Measurements from ENCODE around the gene CFAP300. TPM values are rescaled to one million over a fixed set of nuclear protein-coding genes. Genes with fewer than 3 reads are reported as not detected.

The CFAP300 gene
- total and polyA plus RNA-seq, 3 experiments from 2014 or later: not detected

DNA sequence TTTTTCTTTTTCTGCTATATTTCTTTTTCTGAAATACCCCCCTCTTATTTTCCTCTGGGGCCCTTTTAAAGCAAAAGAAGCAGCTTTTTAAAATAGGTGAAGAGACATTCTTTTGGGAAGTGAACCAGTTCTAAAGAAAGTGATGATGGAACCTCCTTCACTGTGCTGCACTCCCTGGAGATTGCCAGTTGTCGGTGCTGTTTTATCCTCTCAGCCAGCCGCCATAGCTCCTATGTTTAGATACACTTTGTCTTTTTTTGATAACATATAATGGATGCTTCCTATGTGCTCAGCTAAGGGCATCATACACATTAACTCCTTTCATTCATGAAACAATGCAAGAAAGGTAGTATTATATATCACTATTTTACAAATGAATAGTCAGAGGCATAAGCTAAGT is 14.0 kb downstream of the CFAP300 start:
- H3K27me3 ChIP-seq (ENCODE audit: insufficient read depth, low read length, poor library complexity, severe bottlenecking): no peaks in the 10 kb centered on the region
- no peaks in the 10 kb centered on the region for H3K9me3 ChIP-seq (ENCODE audit: low read length)
- DNase-seq: no peak
- Mint-ChIP-seq H3K27me3 (peaks cover 3 to 31% of the 10 kb centered on the region in 2 donors), H3K9me3 (no peaks in the 10 kb centered on the region), H3K27ac (no peak overlapping the region), H3K4me3 (no peak overlapping the region), H3K36me3 (no peaks in the 10 kb centered on the region), H3K4me1 (no peaks in the 10 kb centered on the region)
- H3K36me3 ChIP-seq (ENCODE audit: insufficient read depth, low read length): no peaks in the 10 kb centered on the region
- no peak overlapping the region for H3K27ac ChIP-seq (ENCODE audit: low read depth, low read length)
- no peaks in the 10 kb centered on the region for H3K4me1 ChIP-seq (ENCODE audit: insufficient read depth, low read length)
- ChIA-PET POLR2A (no interaction called here), CTCF (no interaction called here)
- no peak overlapping the region for H3K4me3 ChIP-seq (ENCODE audit: low read length)

DNA sequence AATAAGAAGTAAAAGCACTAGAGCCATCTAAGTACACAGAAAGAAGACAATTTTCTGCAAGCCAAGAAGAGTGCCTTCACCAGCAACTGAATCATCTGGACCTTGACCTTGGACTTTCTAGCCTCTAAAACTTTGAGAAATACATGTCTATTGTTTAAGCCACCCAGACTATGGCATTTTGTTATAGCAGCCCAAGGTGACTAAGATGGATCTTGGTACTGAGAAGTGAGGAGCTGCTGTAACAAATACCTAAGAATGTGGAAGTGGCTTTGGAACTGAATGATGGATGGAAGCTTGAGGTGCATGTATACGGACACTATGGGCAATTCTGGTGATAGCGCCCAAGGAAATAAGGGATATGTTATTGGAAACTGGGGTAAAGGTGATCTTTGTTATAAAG is 14.9 kb downstream of the CFAP300 start:
- no peak overlapping the region for H3K4me3 Mint-ChIP-seq
- no peaks in the 10 kb centered on the region for H3K36me3 Mint-ChIP-seq
- H3K27ac Mint-ChIP-seq: no peak overlapping the region
- no peaks in the 10 kb centered on the region for H3K9me3 Mint-ChIP-seq
- CTCF ChIA-PET: no interaction called here
- Histone ChIP-seq H3K4me1 (ENCODE audit: insufficient read depth, low read length) (no peaks in the 10 kb centered on the region), H3K27me3 (ENCODE audit: insufficient read depth, low read length, poor library complexity, severe bottlenecking) (no peaks in the 10 kb centered on the region), H3K27ac (ENCODE audit: low read depth, low read length) (no peak overlapping the region), H3K4me3 (ENCODE audit: low read length) (no peak overlapping the region), H3K9me3 (ENCODE audit: low read length) (no peaks in the 10 kb centered on the region), H3K36me3 (ENCODE audit: insufficient read depth, low read length) (no peaks in the 10 kb centered on the region)
- peaks cover 3 to 31% of the 10 kb centered on the region in 2 donors for H3K27me3 Mint-ChIP-seq
- H3K4me1 Mint-ChIP-seq: no peaks in the 10 kb centered on the region
- no peak for DNase-seq
- POLR2A ChIA-PET: no interaction called here

DNA sequence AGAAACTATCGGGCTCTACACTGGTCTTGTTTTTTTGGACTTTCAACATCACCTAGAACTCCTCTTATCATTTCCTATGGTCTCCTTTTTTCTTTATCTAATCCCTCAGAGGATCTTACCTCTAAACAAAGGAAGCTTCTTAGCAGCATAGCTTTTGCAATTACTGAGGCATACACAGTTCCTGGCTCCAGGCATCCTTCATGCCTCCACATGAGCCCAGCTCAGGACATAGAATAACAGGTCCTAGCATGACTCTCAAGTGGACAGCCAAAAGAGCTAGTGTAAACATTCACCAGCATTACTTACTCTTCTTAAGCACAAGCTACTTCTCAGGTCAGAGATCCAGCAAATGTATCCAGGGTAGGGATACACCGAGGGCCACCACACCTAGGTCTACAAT is 17.1 kb downstream of the CFAP300 start:
- ChIA-PET POLR2A (no interaction called here), CTCF (no interaction called here)
- Histone ChIP-seq H3K4me3 (ENCODE audit: low read length) (no peak overlapping the region), H3K9me3 (ENCODE audit: low read length) (no peaks in the 10 kb centered on the region), H3K27me3 (ENCODE audit: insufficient read depth, low read length, poor library complexity, severe bottlenecking) (no peaks in the 10 kb centered on the region), H3K4me1 (ENCODE audit: insufficient read depth, low read length) (no peaks in the 10 kb centered on the region), H3K27ac (ENCODE audit: low read depth, low read length) (no peak overlapping the region), H3K36me3 (ENCODE audit: insufficient read depth, low read length) (no peaks in the 10 kb centered on the region)
- Mint-ChIP-seq H3K27ac (no peak overlapping the region), H3K9me3 (no peaks in the 10 kb centered on the region), H3K4me1 (no peaks in the 10 kb centered on the region), H3K4me3 (no peak overlapping the region), H3K36me3 (no peaks in the 10 kb centered on the region), H3K27me3 (peaks cover under 1 to 23% of the 10 kb centered on the region in 2 donors)
- DNase-seq: no peak

GRCh38 chr11:102070766-102071165 is 23.5 kb downstream of the CFAP300 start:
- H3K36me3 ChIP-seq (ENCODE audit: insufficient read depth, low read length): no peaks in the 10 kb centered on the region
- H3K9me3 Mint-ChIP-seq: peaks cover 13 to 25% (median 23%) of the 10 kb centered on the region in 5 donors
- no peaks in the 10 kb centered on the region for H3K4me1 ChIP-seq (ENCODE audit: insufficient read depth, low read length)
- H3K27ac Mint-ChIP-seq: no peak overlapping the region
- H3K27me3 ChIP-seq (ENCODE audit: insufficient read depth, low read length, poor library complexity, severe bottlenecking): no peaks in the 10 kb centered on the region
- H3K4me1 Mint-ChIP-seq: no peaks in the 10 kb centered on the region
- no peak overlapping the region for H3K27ac ChIP-seq (ENCODE audit: low read depth, low read length)
- H3K27me3 Mint-ChIP-seq: peaks cover 0 to under 1% of the 10 kb centered on the region in 2 donors
- no peak for DNase-seq
- H3K4me3 ChIP-seq (ENCODE audit: low read length): no peak overlapping the region
- POLR2A ChIA-PET: no interaction called here
- H3K9me3 ChIP-seq (ENCODE audit: low read length): peaks cover 8% of the 10 kb centered on the region
- CTCF ChIA-PET: no interaction called here
- no peaks in the 10 kb centered on the region for H3K36me3 Mint-ChIP-seq
- H3K4me3 Mint-ChIP-seq: no peak overlapping the region

DNA sequence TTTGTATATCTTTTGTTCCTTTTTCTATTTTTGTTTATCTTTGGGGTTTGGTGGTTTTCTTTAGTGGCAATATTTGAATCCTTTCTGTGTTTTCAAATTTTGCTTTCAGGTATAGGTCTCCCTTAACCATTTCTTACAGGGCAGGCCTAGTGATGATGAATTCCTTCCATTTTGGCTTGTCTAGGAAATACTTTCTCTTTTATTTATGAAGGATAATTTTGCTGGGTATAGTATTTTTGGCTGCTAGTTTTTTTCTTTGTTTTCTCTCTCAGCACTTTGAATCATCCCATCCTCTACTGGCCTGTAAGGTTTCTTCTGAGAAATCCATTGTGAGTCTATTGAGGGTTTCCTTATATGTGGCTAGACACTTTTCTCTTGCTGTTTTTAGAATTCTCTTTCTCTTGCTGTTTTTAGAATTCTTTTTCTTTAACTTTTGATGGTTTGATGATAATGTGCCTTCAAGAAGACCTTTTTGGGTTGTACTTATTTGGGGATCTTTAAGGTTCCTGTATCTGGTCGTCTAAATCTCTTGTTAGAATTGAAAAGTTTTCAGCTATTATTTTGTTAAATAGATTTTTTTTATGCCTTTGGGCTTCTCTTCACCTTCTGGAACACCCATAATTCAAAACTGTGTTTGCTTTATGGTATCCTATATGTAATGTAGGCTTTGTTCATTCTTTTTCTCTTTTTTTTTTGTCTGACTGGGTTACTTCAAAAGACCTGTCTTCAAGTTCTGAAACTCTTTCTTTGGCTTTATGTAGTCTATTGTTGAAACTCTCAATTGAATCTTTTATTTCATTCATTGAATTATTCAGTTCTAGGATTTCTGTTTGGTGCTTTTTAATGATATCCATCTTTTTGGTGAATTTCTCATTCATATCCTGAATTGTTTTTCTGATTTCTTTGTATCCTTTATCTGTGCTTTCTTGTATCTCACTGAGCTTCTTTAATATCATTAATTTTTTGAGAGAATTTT is 24.5 kb downstream of the CFAP300 start:
- peaks cover 8% of the 10 kb centered on the region for H3K9me3 ChIP-seq (ENCODE audit: low read length)
- no peaks in the 10 kb centered on the region for H3K27me3 ChIP-seq (ENCODE audit: insufficient read depth, low read length, poor library complexity, severe bottlenecking)
- no peak for DNase-seq
- CTCF ChIA-PET: no interaction called here
- Mint-ChIP-seq H3K4me3 (no peak overlapping the region), H3K4me1 (no peaks in the 10 kb centered on the region), H3K9me3 (peaks cover 15 to 25% (median 23%) of the 10 kb centered on the region in 5 donors), H3K27ac (no peak overlapping the region), H3K36me3 (no peaks in the 10 kb centered on the region), H3K27me3 (peaks cover 0 to 5% of the 10 kb centered on the region in 2 donors)
- no peaks in the 10 kb centered on the region for H3K4me1 ChIP-seq (ENCODE audit: insufficient read depth, low read length)
- H3K4me3 ChIP-seq (ENCODE audit: low read length): no peak overlapping the region
- H3K36me3 ChIP-seq (ENCODE audit: insufficient read depth, low read length): no peaks in the 10 kb centered on the region
- POLR2A ChIA-PET: no interaction called here
- H3K27ac ChIP-seq (ENCODE audit: low read depth, low read length): no peak overlapping the region

GRCh38 chr11:102073253-102073652 is 26.0 kb downstream of the CFAP300 start:
- no peak overlapping the region for H3K27ac Mint-ChIP-seq
- CTCF ChIA-PET: no interaction called here
- no peaks in the 10 kb centered on the region for H3K36me3 ChIP-seq (ENCODE audit: insufficient read depth, low read length)

GRCh38 chr11:102079625-102080024 is 32.4 kb downstream of the CFAP300 start:
- Histone ChIP-seq H3K36me3 (ENCODE audit: insufficient read depth, low read length) (no peaks in the 10 kb centered on the region), H3K4me1 (ENCODE audit: insufficient read depth, low read length) (no peaks in the 10 kb centered on the region), H3K27ac (ENCODE audit: low read depth, low read length) (no peak overlapping the region), H3K4me3 (ENCODE audit: low read length) (no peak overlapping the region), H3K9me3 (ENCODE audit: low read length) (no peaks in the 10 kb centered on the region), H3K27me3 (ENCODE audit: insufficient read depth, low read length, poor library complexity, severe bottlenecking) (no peaks in the 10 kb centered on the region)
- Mint-ChIP-seq H3K9me3 (peaks cover 0 to 4% (median 0%) of the 10 kb centered on the region in 5 donors), H3K4me1 (no peaks in the 10 kb centered on the region), H3K36me3 (peaks cover 0 to 1% (median 0%) of the 10 kb centered on the region in 3 donors), H3K27ac (no peak overlapping the region), H3K27me3 (peaks cover 0 to 20% of the 10 kb centered on the region in 2 donors), H3K4me3 (no peak overlapping the region)
- DNase-seq: no peak
- ChIA-PET POLR2A (no interaction called here), CTCF (no interaction called here)

More at GRCh38 chr11:102073253-102073652, 26.0 kb downstream of the CFAP300 start:
- Histone ChIP-seq H3K9me3 (ENCODE audit: low read length) (peaks cover 8% of the 10 kb centered on the region), H3K4me1 (ENCODE audit: insufficient read depth, low read length) (no peaks in the 10 kb centered on the region), H3K4me3 (ENCODE audit: low read length) (no peak overlapping the region), H3K27ac (ENCODE audit: low read depth, low read length) (no peak overlapping the region), H3K27me3 (ENCODE audit: insufficient read depth, low read length, poor library complexity, severe bottlenecking) (no peaks in the 10 kb centered on the region)
- Mint-ChIP-seq H3K36me3 (no peaks in the 10 kb centered on the region), H3K9me3 (peaks cover 17 to 25% (median 23%) of the 10 kb centered on the region in 5 donors), H3K4me1 (no peaks in the 10 kb centered on the region), H3K4me3 (no peak overlapping the region), H3K27me3 (peaks cover 0 to 10% of the 10 kb centered on the region in 2 donors)
- DNase-seq: no peak
- POLR2A ChIA-PET: no interaction called here

GRCh38 chr11:102081313-102081712 is 34.1 kb downstream of the CFAP300 start:
- Mint-ChIP-seq H3K27me3 (peaks cover 0 to 18% of the 10 kb centered on the region in 2 donors), H3K4me1 (no peaks in the 10 kb centered on the region), H3K36me3 (peaks cover 0 to 4% (median 0%) of the 10 kb centered on the region in 3 donors), H3K9me3 (peaks cover 0 to 2% (median 0%) of the 10 kb centered on the region in 5 donors), H3K4me3 (no peak overlapping the region), H3K27ac (no peak overlapping the region)
- ChIA-PET POLR2A (no interaction called here), CTCF (no interaction called here)
- no peaks in the 10 kb centered on the region for H3K27me3 ChIP-seq (ENCODE audit: insufficient read depth, low read length, poor library complexity, severe bottlenecking)
- H3K4me1 ChIP-seq (ENCODE audit: insufficient read depth, low read length): no peaks in the 10 kb centered on the region
- H3K4me3 ChIP-seq (ENCODE audit: low read length): no peak overlapping the region
- no peak for DNase-seq
- no peaks in the 10 kb centered on the region for H3K9me3 ChIP-seq (ENCODE audit: low read length)
- H3K27ac ChIP-seq (ENCODE audit: low read depth, low read length): no peak overlapping the region
- no peaks in the 10 kb centered on the region for H3K36me3 ChIP-seq (ENCODE audit: insufficient read depth, low read length)

Measured in CD8-positive, alpha-beta memory T cell (primary cell).